Right ventricle myocardium inferior (tissue), 1 donor: ENCODE results near the gene ATP11C. TPM values are rescaled to one million over a fixed set of nuclear protein-coding genes. Genes with fewer than 3 reads are reported as not detected.

ENCODE experiments used
- ATAC-seq: fragments of 200-7000 bp; cut with Tn5 transposase; one replicate; pipeline ENCODE4 v1.9.1; 2020; ENCODE audit warnings: mild to moderate bottlenecking, moderate library complexity
- DNase-seq: peaks from one replicate; pipeline ENCODE4 v3.0.0; 2021; ENCODE audit errors: missing footprints
- intact Hi-C: fragments of 100-400 bp; cut with DNase I; formaldehyde crosslinking; loops from one replicate; pipeline ENCODE4 v1.11.0; 2022
- total RNA-seq: library from RNA; stranded (reverse); fragmentation: NEBNext Ultra II Directional; extraction: Animal tissue kit (Norgen Biotek cat#: 25700); gene quantifications from one replicate; pipeline ENCODE4 v1.2.1, GENCODE V29; 2021
- donor health status: DM: no; HTN: yes; CAD: no; lungs with severe emphysema.

ATP11C gene
- total RNA-seq, 1 donor from 2014 or later = 6.0 TPM

DNA sequence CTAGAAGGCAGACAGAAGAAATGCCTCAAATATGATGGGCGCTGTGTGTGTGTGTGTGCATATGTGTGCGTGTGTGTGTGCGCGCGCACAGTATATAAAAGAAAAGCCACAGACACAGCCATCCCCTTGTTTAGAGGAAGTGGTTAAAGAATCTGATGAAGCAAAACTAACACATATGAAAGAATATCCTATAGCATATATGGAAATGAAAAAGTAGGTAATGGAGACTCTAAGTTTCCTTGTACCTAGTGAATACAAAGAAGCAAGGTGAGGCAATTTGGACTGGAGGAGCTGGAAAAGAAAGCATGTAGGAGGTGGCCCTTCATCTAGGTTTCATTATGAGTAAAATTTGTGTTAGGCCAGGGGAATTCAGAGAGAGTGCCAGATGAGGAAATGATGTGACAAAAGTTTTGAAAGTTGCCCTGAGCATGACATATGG lies 166.3 kb downstream of the ATP11C start:
- intact Hi-C loops = no loop called here
- ATAC-seq (no peak), DNase-seq (no peak)

DNA sequence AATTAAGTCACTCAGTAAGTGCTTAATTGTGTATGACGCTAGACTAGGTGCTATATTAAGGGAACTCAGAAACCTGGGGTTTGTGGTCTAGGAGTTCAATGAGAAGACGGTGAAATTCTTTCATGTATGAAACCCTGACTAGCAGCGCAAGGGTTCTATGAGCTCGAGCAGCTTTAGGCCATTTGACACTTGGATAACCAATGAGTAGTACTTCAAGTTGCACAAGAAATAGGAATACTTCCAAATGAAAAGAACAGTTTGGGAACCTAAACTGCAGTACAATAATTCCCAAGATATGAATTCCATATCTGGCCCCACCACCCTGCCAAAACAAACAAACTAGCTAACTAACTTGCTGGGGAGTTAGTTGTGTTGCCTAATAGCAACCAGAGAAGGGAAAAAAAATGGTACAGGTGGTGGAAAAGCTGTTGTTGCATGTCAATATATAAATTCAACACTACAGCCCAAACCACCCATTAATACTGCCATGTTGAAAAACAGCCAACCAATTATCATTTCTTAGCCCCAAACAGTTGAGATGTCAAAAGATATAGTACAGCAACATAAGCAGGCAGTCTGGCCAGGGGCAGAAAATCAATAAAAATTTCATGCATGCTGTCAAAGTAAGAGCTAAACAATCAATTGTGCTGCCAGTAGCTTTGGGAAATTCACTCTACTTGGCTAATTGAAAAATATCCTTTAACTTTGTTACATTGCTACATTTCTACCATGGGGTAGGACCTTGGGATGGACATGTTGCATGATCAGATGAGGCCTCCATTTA lies 170.3 kb downstream of the ATP11C start:
- DNase-seq (no peak), ATAC-seq (peak; percentile 88)
- intact Hi-C loops = no loop called here

DNA sequence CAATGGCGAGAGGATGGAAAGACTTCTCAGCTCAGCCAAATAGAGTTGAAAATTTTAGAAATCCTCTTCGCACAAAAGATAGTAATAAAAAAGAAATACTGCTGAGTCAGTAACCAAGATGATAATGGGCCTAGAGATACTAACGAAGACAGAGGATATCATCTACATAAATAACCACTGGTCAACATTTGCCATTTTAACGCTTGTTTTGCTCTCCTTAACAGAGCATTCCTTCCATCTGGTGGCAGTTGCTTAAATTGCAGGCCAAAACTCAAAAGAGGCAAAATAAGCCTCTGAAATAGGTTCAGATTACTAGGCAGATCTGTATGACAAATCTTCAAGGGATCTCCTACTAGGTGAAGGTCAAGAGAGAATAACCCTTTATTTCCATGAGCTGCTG lies 173.2 kb downstream of the ATP11C start:
- intact Hi-C loops = no loop called here
- DNase-seq = no peak
- ATAC-seq = no peak

DNA sequence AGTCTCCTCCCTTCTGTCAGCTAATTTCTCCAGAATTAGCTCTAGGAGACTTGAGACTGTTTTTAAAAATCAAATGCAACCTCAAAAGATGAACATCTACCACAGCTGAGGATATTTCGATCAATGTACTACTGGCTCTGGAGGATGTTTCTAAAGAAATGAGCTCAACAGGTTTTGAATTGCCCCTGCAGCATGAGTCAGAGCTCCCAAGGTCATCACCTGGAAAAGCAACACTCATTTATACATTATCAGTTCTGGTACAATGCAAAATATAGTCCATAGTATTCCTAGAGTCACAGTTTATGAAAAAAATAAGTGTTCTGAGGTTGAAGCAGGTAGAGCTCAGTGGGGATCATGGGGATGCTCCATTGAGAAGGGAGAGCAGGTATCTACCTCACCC lies 174.0 kb downstream of the ATP11C start:
- intact Hi-C loops = no loop called here
- ATAC-seq (no peak), DNase-seq (no peak)

DNA sequence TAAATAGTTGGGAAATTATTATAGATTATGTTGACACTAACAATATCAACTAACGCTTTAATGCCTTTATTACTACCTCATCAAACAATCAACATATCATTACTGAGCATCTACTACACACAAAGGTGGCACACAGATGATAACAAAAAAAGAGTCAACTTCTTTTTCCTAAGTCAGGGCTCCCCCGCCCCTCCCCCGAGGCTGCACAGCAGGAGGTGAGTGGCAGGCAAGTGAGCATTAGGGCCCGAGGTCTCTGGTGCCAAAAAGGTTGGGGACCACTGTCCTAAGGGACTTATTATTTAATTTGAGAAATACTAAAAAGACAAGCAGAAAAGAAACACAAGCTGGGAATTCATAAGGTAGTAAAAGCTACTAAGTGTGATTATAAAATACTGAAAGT lies 174.6 kb downstream of the ATP11C start:
- ATAC-seq (no peak), DNase-seq (no peak)
- intact Hi-C loops = no loop called here

DNA sequence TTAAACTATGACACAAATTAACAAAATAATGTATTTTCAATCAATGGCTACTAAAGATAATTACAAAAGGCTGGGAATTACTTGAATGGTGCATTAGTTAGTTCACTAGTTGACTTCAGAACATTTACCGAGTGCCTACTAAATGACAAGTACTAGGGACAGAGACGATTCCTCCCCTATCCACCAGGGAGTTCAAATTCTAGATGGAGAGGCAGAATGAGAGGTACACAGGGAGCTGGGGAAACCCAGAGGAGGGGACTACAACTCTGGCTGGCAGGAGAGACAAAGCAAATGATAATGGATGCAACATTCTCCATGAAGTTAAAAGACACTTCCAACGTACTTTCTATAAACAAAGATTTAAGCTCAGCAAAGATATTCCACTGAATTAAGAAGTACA lies 181.8 kb downstream of the ATP11C start:
- ATAC-seq = no peak
- intact Hi-C loops = no loop called here

DNA sequence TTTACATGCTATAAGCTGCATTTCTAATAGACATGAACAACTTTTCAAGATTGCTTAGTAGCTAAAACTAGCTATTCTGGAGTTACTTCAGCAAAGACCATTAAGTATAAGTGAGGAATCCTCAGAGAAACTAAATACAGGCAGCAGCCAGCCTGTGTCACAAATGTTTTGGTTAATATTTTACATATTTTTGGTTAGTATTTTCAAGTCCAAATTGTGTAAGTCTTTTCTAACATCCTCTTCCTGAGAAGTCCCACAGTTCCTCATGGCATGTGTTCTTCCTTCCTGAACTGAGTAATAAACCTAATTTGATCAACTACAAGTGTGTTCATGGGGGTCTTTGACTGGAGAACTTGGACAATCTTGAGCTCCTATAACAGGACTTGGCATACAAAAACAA lies 182.5 kb downstream of the ATP11C start:
- ATAC-seq = no peak

More for the DNA sequence above, 181.8 kb downstream of the ATP11C start:
- no peak for DNase-seq

DNA sequence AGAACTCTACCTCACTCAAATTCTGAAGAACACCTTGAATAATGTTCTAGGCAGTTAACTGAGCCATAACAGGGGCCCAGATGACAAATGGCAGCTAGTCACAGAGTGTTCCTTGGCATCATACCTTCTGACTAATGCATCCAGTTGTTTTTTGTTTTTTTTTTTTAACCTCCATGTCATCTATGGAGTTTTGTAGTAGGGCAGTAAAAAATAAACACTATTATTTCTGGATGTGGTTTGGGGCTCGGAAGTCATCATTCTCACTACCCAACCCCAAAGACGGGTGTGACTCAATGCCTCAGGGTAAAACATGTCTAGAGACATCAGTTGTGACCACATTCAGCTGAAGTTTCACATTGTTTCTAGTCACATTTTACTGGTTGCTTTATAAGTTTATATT lies 193.7 kb downstream of the ATP11C start:
- ATAC-seq = no peak
- intact Hi-C loops = no loop called here
- no peak for DNase-seq

More for the DNA sequence above, 182.5 kb downstream of the ATP11C start:
- intact Hi-C loops = no loop called here
- DNase-seq = no peak

DNA sequence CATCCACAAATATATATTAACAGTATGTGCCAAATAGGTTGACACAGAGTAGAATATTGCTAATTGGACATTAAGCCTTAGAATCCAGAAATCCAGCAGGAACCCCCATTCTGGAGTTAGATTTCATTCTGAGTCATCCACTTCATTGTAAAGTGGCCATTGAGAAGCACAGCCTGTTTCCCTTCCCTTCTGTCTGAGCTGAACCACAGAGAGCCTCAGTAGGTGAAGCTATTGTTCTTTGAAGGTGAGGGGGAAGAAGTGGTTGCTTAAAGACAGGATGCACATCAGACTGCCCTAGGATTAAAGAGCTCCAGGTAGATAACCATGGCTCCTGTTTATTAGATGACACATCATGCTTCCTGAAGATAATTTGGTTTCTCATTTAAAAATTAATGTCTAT lies 194.3 kb downstream of the ATP11C start:
- no peak for ATAC-seq
- intact Hi-C loops = no loop called here
- no peak for DNase-seq

DNA sequence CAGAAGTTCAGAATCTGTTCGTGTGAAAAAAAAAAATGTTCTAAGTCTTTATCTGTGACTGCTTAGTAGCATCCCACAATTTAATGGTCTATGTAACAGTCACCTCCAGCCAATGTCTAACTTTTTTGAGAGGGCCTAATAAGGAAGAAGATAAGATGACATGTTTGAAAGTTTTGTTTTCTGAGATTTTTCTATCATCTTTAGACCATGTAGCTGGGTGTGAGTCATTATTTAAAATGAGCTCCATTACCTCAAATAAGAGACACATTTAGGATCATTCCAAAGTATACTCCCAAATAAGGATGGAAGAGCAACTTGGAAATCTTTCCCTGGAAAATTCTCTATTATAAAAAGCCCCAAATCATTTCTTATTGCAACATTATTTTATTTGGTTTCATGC lies 196.7 kb downstream of the ATP11C start:
- ATAC-seq = no peak
- DNase-seq = no peak
- intact Hi-C loops = no loop called here

DNA sequence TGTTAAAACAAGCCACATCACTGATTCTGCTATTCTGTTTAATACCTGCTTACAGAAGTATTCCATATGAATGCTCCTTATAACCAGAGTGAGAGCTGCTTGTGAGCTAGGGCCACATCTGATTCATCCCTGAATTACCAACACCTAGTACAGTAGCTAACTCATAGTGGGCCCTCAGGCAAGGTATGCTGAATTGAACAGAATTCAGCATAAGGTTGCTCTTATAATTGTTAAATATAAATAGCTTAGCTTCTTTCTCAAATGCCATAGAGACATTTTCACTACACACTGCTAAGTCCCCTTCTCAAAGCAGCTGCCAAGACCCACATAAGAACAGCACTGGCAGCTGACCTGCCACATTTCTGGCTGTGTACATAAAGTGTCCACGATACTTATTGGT lies 197.9 kb downstream of the ATP11C start:
- DNase-seq = no peak
- intact Hi-C loops = no loop called here
- no peak for ATAC-seq

DNA sequence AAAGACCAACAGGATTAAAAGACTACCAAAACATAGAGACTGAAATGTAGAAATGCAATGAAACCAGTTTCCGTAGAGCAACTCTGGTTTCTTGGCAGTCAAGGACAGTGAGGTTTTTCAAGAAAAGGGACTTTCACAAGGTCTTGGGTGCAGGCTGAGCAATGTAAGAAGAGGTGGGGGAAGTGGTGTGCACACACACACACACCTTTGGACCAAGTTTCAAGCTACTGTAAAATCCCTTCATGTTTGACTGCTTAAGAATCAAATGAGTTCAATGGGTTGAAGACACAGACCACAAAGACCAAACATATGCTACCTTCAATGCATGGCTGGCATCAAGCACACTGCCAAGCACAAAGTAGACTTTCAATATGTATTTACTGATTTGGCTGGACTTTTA lies 207.1 kb downstream of the ATP11C start:
- DNase-seq (no peak), ATAC-seq (no peak)
- intact Hi-C loops = no loop called here

DNA sequence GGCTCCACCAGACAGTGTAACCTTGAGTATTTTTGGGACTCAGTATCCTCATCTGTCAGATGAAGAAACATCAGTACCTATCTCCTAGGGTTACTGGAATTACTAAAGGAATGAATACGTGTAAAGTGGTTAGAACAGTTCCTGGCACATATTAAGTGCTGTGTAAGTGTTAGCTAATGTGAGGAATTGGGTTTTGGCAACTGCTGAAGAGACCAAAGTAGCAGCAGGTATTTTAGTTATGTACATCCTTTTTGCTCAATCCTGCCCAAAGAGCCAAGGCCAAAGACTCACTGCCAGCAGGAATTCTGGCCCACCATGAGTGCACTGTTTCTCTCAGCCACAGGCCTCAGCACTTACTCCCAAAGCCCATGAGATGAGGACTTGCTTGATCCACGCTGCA lies 208.2 kb downstream of the ATP11C start:
- DNase-seq (no peak), ATAC-seq (no peak)
- intact Hi-C loops = no loop called here

DNA sequence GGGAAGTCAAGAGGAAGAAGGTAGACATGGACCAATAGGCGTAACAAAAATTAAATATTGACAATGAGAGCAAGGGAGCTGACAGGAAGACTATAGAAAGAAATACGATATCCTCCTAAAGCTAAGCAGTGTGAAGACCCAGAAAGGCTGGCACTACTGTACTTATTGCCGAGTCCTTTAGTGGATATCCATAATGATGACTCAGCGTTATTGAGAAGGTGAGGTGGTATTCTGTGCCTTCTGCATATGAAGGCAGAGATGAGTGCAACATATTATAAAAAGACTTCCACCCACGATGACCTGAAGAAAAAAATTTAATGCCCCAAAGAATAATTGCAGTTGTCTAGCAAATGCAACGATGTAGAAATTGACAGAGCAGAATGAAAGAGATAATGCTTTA lies 211.9 kb downstream of the ATP11C start:
- intact Hi-C loops = no loop called here
- ATAC-seq = no peak

DNA sequence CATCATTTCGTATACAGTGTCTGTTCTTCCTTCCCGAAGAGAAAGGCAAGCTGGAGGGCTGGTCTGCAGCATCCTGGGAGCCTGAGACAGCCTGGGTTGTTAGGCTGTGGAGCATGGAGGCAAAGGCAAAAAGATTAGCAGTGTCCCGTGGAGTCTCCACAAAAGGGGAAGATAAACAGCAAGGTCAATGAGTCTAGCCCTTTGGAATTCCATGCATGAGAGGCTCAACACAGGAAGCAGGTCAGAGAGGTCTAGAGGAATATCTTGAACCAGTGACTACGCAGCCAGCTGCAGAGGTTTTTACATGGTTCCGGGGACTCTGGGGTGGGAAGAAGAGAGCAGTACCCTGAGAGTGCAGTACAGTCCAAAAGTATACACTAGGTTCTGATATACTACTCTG lies 212.7 kb downstream of the ATP11C start:
- ATAC-seq = no peak
- DNase-seq = no peak

More for the DNA sequence above, 211.9 kb downstream of the ATP11C start:
- no peak for DNase-seq

DNA sequence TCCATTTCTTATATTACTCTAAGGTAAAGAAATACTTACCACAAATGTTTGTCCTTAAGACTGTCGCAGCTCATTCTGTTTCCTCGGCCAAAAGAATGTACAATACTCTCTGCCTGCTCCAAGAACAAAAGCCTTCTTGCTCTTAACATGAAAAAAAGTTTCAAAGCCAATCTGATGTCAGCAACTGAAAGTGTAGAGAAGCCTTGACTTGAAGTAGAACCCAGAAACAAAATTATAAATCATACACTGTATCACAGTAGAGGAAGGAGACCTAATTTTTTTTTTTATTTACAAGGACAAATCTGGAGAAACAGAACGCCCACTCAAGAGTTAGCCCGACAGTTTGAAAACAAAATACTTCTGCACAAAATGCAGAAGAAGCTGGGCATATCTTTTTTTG lies 224.8 kb downstream of the ATP11C start, which contains the start of gene MCF2:
Gene MCF2, minus strand, starts transcription at position 101 of the 400 bp plus-strand sequence. CDS start 56,423 bp downstream, outside the sequence.
- intact Hi-C loops = no loop called here
- ATAC-seq (no peak), DNase-seq (no peak)

More for the DNA sequence above, 212.7 kb downstream of the ATP11C start:
- intact Hi-C loops = no loop called here

DNA sequence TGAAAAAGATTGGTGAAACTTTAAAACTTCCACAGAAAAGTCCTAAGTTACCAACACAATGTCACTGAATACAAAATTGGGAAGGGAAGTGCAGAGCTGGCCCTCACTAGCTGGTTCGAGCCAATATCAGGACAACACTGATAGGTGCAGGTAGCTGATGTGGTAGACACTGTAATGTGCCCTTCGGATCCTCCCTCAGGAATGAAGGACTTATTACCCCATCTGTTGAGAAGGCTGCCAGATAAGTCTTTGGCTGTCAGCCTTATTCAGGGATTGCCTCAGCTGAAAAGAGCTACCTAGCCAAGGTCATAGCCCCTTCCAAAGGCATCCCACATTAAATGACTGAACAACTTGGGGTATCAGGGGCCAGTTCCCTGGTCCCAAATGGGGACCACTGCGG lies 230.2 kb downstream of the ATP11C start:
- intact Hi-C loops = no loop called here
- ATAC-seq = no peak
- no peak for DNase-seq

DNA sequence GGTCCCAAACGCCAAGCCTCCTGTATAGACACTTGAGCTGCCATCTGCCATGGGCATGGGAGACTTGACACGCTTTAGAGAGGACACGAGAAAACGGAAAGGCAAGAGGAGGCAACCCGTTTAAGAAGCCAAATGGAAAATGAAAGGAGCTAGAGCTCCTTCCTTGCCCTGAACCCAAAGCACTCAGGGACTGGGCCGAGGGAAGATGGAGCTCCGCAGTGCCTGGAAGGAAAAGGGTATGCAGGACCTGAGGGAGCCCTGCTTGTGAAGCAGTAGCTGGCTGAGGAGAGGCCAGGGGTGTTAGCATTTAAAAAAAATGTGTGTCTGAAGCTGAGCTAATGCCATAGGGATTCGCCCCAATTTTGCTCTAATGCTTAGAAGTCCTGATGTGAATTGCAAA lies 239.9 kb downstream of the ATP11C start:
- no peak for ATAC-seq
- no peak for DNase-seq
- intact Hi-C loops = no loop called here

DNA sequence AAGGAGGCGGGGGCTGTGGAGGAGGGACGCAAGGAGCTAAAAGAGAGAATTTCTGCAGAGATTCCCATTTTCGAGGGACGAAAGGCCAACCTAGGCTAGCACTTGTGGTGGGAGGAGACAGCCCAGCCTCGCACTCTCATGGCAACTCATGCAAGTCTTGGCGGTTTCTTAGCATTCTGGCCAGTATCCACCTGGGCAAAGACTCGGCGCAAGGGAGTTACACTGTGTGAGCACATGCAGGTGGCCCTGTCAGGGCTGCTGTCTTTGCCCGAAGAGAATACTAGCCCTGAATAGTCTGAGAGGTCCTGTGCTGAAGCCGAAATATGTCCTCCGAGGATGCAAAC lies 240.4 kb downstream of the ATP11C start:
- ATAC-seq (peak; percentile 13), DNase-seq (no peak)
- intact Hi-C loops = no loop called here

DNA sequence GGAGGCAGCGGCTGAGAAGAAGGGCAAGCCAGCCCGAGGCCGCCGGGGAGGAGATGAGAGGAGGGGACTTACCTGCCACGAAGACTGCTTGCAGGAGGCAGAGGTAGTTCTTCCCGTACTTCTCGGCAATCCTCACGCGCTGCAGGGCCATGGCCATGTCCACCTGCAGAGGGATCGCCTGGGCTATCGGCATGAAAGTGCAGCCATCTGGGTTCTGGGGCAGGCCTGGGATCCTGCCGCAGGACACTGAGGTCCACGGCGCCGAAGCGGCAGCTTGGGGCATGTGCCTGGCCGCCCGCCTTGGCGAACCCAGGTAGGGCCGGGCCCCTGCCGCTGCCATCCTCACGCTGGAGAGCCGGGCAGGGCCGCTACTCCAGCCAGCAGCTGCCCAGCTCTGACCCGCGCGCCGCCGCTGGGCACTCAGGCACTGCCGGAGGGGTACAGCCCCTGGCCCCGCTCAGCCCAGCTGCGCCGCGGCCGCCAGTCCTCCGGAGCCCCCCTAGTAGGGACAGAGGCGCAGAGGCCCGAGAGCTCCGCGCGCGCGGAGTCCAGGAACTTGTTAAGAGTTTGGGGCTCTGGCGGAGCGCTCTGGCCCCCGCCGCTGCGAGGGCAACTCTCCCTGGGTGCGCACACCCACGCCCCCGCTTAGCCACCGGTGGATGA lies 240.9 kb downstream of the ATP11C start:
- DNase-seq (no peak), ATAC-seq (peak; percentile 26)
- intact Hi-C loops = no loop called here

DNA sequence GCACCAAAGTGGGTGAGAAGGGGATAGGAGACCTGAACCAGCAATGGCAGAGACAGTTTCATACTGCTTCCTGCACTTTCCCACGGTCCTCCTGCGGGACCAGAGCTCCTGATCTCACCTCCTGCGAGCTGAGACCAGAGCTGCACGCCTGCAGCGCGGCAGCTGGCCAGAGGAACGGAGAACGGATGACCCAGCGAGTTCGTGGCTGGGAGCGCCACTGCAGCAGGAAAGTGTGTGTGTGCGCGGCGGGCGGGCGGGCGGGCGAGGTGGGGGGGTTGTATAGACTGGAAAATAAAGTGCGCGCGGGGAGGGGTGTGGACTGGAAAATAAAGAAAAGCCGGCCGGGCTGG lies 241.4 kb downstream of the ATP11C start:
- intact Hi-C loops = no loop called here
- ATAC-seq (no peak), DNase-seq (no peak)
